SK-N-SH (cell line): ENCODE measurements around the gene TREM2. TPM values are rescaled to one million over a fixed set of nuclear protein-coding genes. Genes with fewer than 3 reads are reported as not detected.

ENCODE experiments used
- CTCF ChIA-PET: fragments of 300-600, 350-600 bp; formaldehyde crosslinking; extraction: SDS; loops from one replicate; lab custom pipeline; 2021; lab: Yijun Ruan, JAX
- POLR2A ChIA-PET: fragments of 350-600 bp; sonication (Branson Sonifier 250); formaldehyde crosslinking; extraction: SDS; loops from one replicate; lab custom pipeline; 2020; ENCODE audit warnings: antibody characterized with exemption, inconsistent platforms; lab: Yijun Ruan, JAX
- DNase-seq: peaks from one replicate; pipeline ENCODE4 v3.0.0; 2012
- H2AFZ ChIP-seq: fragments of 200-600 bp; sonication (generic); 2 replicates; pipeline ENCODE4 v1.8.1; 2016; ENCODE audit warnings: antibody characterized with exemption, mild to moderate bottlenecking, low read depth
- H3F3A ChIP-seq: fragments of 200-600 bp; sonication (generic); replicated peaks from 2 replicates; pipeline ENCODE3; 2016; ENCODE audit warnings: antibody characterized with exemption, mild to moderate bottlenecking; ENCODE audit not compliant: insufficient read depth
- H3K27ac ChIP-seq, 2 experiments: fragments of 200-500 bp in 1 of 2; fragments of 200-600 bp in 1 of 2; sonication (Bioruptor generic) in 1 of 2; sonication (generic), shearing (Covaris generic) in 1 of 2; 2 replicates each; pipeline versions ENCODE4 v1.5.1 to v1.6.1; 2014 to 2016; ENCODE audit warnings: low read depth in 2 of 2, inconsistent platforms in 1 of 2, low read length in 1 of 2, mild to moderate bottlenecking in 1 of 2, mixed read lengths in 1 of 2
- H3K27me3 ChIP-seq: fragments of 200-600 bp; sonication (generic), shearing (Covaris generic); 2 replicates; pipeline ENCODE4 v1.6.1; 2016; ENCODE audit warnings: mixed run types; ENCODE audit not compliant: insufficient read depth
- H3K36me3 ChIP-seq, 2 experiments: fragments of 200-500 bp in 1 of 2; fragments of 200-600 bp in 1 of 2; sonication (Bioruptor generic) in 1 of 2; sonication (generic) in 1 of 2; replicated peaks in 1 of 2; 2 replicates each; pipeline versions ENCODE3 to v1.5.1; 2014 to 2016; ENCODE audit warnings: low read length in 1 of 2, mild to moderate bottlenecking in 1 of 2; ENCODE audit not compliant: insufficient read depth in 2 of 2, control insufficient read depth in 1 of 2
- H3K4me1 ChIP-seq, 2 experiments: fragments of 200-500 bp in 1 of 2; fragments of 200-600 bp in 1 of 2; sonication (Bioruptor generic) in 1 of 2; sonication (generic), shearing (Covaris generic) in 1 of 2; 2 replicates each; pipeline versions ENCODE4 v1.5.1 to v1.6.1; 2014 to 2016; ENCODE audit warnings: low read depth in 1 of 2, low read length in 1 of 2, mixed run types in 1 of 2; ENCODE audit not compliant: insufficient read depth in 2 of 2, control insufficient read depth in 1 of 2
- H3K4me2 ChIP-seq: fragments of 200-600 bp; sonication (generic), shearing (Covaris generic); 2 replicates; pipeline ENCODE4 v1.6.1; 2017; ENCODE audit warnings: mixed run types
- H3K4me3 ChIP-seq, 2 experiments: fragments of 200-500 bp in 1 of 2; fragments of 200-600 bp in 1 of 2; sonication (Bioruptor generic) in 1 of 2; sonication (generic), shearing (Covaris generic) in 1 of 2; 2 replicates each; pipeline versions ENCODE4 v1.5.1 to v1.8.1; 2014 to 2016; ENCODE audit warnings: low read depth in 2 of 2, inconsistent platforms in 1 of 2, low read length in 1 of 2, mild to moderate bottlenecking in 1 of 2, mixed read lengths in 1 of 2, moderate library complexity in 1 of 2
- H3K79me2 ChIP-seq: fragments of 200-600 bp; sonication (generic); 2 replicates; pipeline ENCODE4 v1.8.1; 2017; ENCODE audit warnings: mild to moderate bottlenecking; ENCODE audit not compliant: insufficient read depth
- H3K9ac ChIP-seq: fragments of 200-600 bp; sonication (generic); 2 replicates; pipeline ENCODE4 v1.6.1; 2017; ENCODE audit warnings: mixed run types
- H3K9me2 ChIP-seq: fragments of 200-600 bp; sonication (generic); 2 replicates; pipeline ENCODE4 v1.6.1; 2017; ENCODE audit warnings: mixed run types
- H3K9me3 ChIP-seq: fragments of 200-600 bp; sonication (generic); 2 replicates; pipeline ENCODE4 v1.6.1; 2017; ENCODE audit warnings: mixed run types, mild to moderate bottlenecking, moderate library complexity
- H4K20me1 ChIP-seq: fragments of 200-600 bp; sonication (generic); 2 replicates; pipeline ENCODE4 v1.6.1; 2017; ENCODE audit warnings: mild to moderate bottlenecking, mixed run types; ENCODE audit not compliant: insufficient read depth
- CTCF ChIP-seq: fragments of 200-600 bp; sonication (generic); IDR thresholded peaks from 2 replicates; pipeline ENCODE4 v1.6.1; 2017; ENCODE audit warnings: antibody characterized with exemption, mild to moderate bottlenecking, moderate library complexity
- FOSL2 ChIP-seq: IDR thresholded peaks from 2 replicates; pipeline ENCODE4 v1.4.0; 2012; ENCODE audit warnings: low read depth, mild to moderate bottlenecking, moderate library complexity, borderline replicate concordance
- JUND ChIP-seq: IDR thresholded peaks from 2 replicates; pipeline ENCODE4 v1.4.0; 2012
- MAX ChIP-seq: IDR thresholded peaks from 2 replicates; pipeline ENCODE4 v1.4.0; 2012; ENCODE audit warnings: low read depth
- NRF1 ChIP-seq: IDR thresholded peaks from 2 replicates; pipeline ENCODE4 v1.6.1; 2012; ENCODE audit warnings: low read depth, mild to moderate bottlenecking, low read length
- RAD21 ChIP-seq: IDR thresholded peaks from 2 replicates; pipeline ENCODE4 v1.6.1; 2012; ENCODE audit warnings: mild to moderate bottlenecking, low read length
- RFX5 ChIP-seq: IDR thresholded peaks from 2 replicates; pipeline ENCODE4 v1.6.1; 2012; ENCODE audit warnings: mild to moderate bottlenecking, improper control_type of control experiment, low read length
- RXRA ChIP-seq: IDR thresholded peaks from 2 replicates; pipeline ENCODE4 v1.4.0; 2012; ENCODE audit warnings: low read depth, mild to moderate bottlenecking, borderline replicate concordance
- SMC3 ChIP-seq: IDR thresholded peaks from 2 replicates; pipeline ENCODE4 v1.6.1; 2012; ENCODE audit warnings: low read depth, low read length, improper control_type of control experiment
- TEAD4 ChIP-seq: IDR thresholded peaks from 2 replicates; pipeline ENCODE4 v1.4.0; 2012; ENCODE audit warnings: mild to moderate bottlenecking, borderline replicate concordance; ENCODE audit not compliant: insufficient read depth
- USF1 ChIP-seq: IDR thresholded peaks from 2 replicates; pipeline ENCODE4 v1.4.0; 2012; ENCODE audit warnings: low read depth, borderline replicate concordance
- USF2 ChIP-seq: fragments of 150-350 bp; IDR thresholded peaks from 2 replicates; pipeline ENCODE4 v1.6.1; 2017; ENCODE audit warnings: antibody characterized with exemption, low read length, low read depth, borderline replicate concordance
- ZBTB33 ChIP-seq: IDR thresholded peaks from 2 replicates; pipeline ENCODE4 v1.4.0; 2012; ENCODE audit warnings: low read depth, borderline replicate concordance
- WGBS: methylation state at CpG from one replicate; pipeline ENCODE4 v1.1.6; 2017; ENCODE audit warnings: low lambda C conversion rate; 5-methylcytosine and 5-hydroxymethylcytosine counted together
- polyA plus RNA-seq, 3 experiments: library from polyadenylated mRNA; depleted of rRNA; stranded (reverse); fragments of >200 nt; gene quantifications; 2 replicates each; pipeline ENCODE4 v1.2.3, GENCODE V29; 2012

TREM2 gene
- polyA plus RNA-seq, 1 of the 3 experiments (the other 2 are of a cell fraction): not detected

GRCh38 chr6:41159415-41160082 is 3.4 kb downstream of the TREM2 start:
- POLR2A ChIA-PET: no interaction called here
- Histone ChIP-seq H4K20me1 (no peaks in the 10 kb centered on the region), H3K27me3 (no peaks in the 10 kb centered on the region), H3K36me3 (no peaks in the 10 kb centered on the region), H3K9me3 (no peaks in the 10 kb centered on the region), H3K9me2 (no peaks in the 10 kb centered on the region), H3F3A (no peaks in the 10 kb centered on the region), H3K27ac (no peak overlapping the region), H3K79me2 (no peaks in the 10 kb centered on the region), H3K9ac (no peak overlapping the region), H3K4me2 (no peak overlapping the region), H3K4me1 (no peaks in the 10 kb centered on the region), H3K4me3 (no peak overlapping the region), H2AFZ (no peak overlapping the region)
- CTCF ChIA-PET: no interaction called here
- TF ChIP-seq RFX5: no peak
- no peak for TF ChIP-seq USF1
- no peak for TF ChIP-seq FOSL2
- TF ChIP-seq RXRA: no peak
- no peak for TF ChIP-seq NRF1
- TF ChIP-seq CTCF: no peak
- TF ChIP-seq RAD21: no peak
- TF ChIP-seq TEAD4: no peak
- TF ChIP-seq JUND: no peak
- TF ChIP-seq MAX: no peak
- no peak for TF ChIP-seq ZBTB33
- TF ChIP-seq USF2: no peak
- no peak for TF ChIP-seq SMC3
- DNase-seq: no peak
- 50% methylated on average over 4 of the region's 12 CpGs for WGBS
